Measurements from ENCODE around the gene ATP7A.
"Not testable (repeated sequence)": the region's sequence is repeated elsewhere in the genome, so short reads cannot be mapped to it uniquely, and the experiment has no call there.

GRCh38 chrX:78064698-78065601 lies 154.5 kb downstream of the ATP7A start:
- not testable (repeated sequence) for TF ChIP-seq CTCF, POLR2A (IDR thresholded peaks at IDR 0.05)

All from Peyer's patch (tissue), 4 donors.